ENCODE measurements around the gene ATG7. TPM values are rescaled to one million over a fixed set of nuclear protein-coding genes. Genes with fewer than 3 reads are reported as not detected.

ATG7 gene
- total and polyA plus RNA-seq, 2 donors from 2014 or later: 15.3 to 54.9 TPM

GRCh38 chr3:11306817-11307589, 34.8 kb downstream of the ATG7 start:
- H3K4me1 ChIP-seq (ENCODE audit: control insufficient read depth in 2 of 3, insufficient read depth in 2 of 3, low read depth in 1 of 3, low read length in 3 of 3): no peaks in the 10 kb centered on the region
- H3K9me3 ChIP-seq (ENCODE audit: control insufficient read depth in 2 of 3, insufficient read depth in 1 of 3, low read length in 3 of 3): no peaks in the 10 kb centered on the region
- DNase-seq (no peak), FAIRE-seq (no peak)
- intact Hi-C loops (cut with DNase I): no loop called here
- no peak overlapping the region for H3K9ac ChIP-seq (ENCODE audit: low read length in 3 of 3)
- no peak overlapping the region for H3K4me3 ChIP-seq (ENCODE audit: low read length in 3 of 3)
- H3K27ac ChIP-seq (ENCODE audit: low read depth in 2 of 2, low read length in 2 of 2): no peak overlapping the region
- no peaks in the 10 kb centered on the region for H3K27me3 ChIP-seq (ENCODE audit: control insufficient read depth, insufficient read depth, low read length)
- peaks cover 5 to 31% (median 31%) of the 10 kb centered on the region in 3 donors for H3K36me3 ChIP-seq (ENCODE audit: control insufficient read depth in 2 of 3, insufficient read depth in 3 of 3, low read length in 3 of 3)
- TF ChIP-seq, protein P1, sequence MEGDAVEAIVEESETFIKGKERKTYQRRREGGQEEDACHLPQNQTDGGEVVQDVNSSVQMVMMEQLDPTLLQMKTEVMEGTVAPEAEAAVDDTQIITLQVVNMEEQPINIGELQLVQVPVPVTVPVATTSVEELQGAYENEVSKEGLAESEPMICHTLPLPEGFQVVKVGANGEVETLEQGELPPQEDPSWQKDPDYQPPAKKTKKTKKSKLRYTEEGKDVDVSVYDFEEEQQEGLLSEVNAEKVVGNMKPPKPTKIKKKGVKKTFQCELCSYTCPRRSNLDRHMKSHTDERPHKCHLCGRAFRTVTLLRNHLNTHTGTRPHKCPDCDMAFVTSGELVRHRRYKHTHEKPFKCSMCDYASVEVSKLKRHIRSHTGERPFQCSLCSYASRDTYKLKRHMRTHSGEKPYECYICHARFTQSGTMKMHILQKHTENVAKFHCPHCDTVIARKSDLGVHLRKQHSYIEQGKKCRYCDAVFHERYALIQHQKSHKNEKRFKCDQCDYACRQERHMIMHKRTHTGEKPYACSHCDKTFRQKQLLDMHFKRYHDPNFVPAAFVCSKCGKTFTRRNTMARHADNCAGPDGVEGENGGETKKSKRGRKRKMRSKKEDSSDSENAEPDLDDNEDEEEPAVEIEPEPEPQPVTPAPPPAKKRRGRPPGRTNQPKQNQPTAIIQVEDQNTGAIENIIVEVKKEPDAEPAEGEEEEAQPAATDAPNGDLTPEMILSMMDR (IDR thresholded peaks at IDR 0.05; ENCODE audit: borderline replicate concordance, extremely low read depth, insufficient read depth): no peak

- H3K36me3 ChIP-seq (ENCODE audit: control insufficient read depth in 2 of 3, insufficient read depth in 3 of 3, low read length in 3 of 3): peaks cover 4 to 31% (median 31%) of the 10 kb centered on the region in 3 donors
- H3K9ac ChIP-seq (ENCODE audit: low read length in 3 of 3): no peak overlapping the region
- intact Hi-C loops (cut with DNase I): no loop called here
- H3K4me3 ChIP-seq (ENCODE audit: low read length in 3 of 3): no peak overlapping the region
- H3K4me1 ChIP-seq (ENCODE audit: control insufficient read depth in 2 of 3, insufficient read depth in 2 of 3, low read depth in 1 of 3, low read length in 3 of 3): no peaks in the 10 kb centered on the region
- H3K27ac ChIP-seq (ENCODE audit: low read depth in 2 of 2, low read length in 2 of 2): no peak overlapping the region
- TF ChIP-seq, protein P1 (IDR thresholded peaks at IDR 0.05; ENCODE audit: borderline replicate concordance, extremely low read depth, insufficient read depth): no peak
- no peak for DNase-seq
- H3K9me3 ChIP-seq (ENCODE audit: control insufficient read depth in 2 of 3, insufficient read depth in 1 of 3, low read length in 3 of 3): no peaks in the 10 kb centered on the region
- no peaks in the 10 kb centered on the region for H3K27me3 ChIP-seq (ENCODE audit: control insufficient read depth, insufficient read depth, low read length)
- FAIRE-seq: no peak
Measured at GRCh38 chr3:11307830-11308432, 35.7 kb downstream of the ATG7 start.

DNA sequence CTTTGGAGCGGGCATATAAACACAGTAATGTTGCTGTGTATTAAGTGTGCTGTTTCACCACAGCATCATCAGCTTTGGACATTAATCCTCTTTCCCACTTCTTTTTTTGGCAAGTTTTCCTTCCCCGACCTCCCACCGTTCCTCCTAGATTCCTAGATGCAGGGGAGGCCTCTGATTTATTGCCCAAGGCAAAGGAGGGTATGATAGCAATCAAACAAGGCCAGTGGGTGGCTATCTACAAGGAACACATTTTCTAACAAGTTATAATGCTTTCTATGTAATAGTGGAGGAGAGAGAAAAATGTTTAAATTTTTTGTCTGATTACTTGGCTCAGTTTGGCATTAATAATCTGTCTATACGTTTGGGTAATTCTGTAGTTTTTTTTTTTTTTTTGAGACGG, 38.1 kb downstream of the ATG7 start:
- Histone ChIP-seq H3K27ac (ENCODE audit: low read depth in 2 of 2, low read length in 2 of 2) (no peak overlapping the region), H3K4me1 (ENCODE audit: control insufficient read depth in 2 of 3, insufficient read depth in 2 of 3, low read depth in 1 of 3, low read length in 3 of 3) (no peaks in the 10 kb centered on the region), H3K36me3 (ENCODE audit: control insufficient read depth in 2 of 3, insufficient read depth in 3 of 3, low read length in 3 of 3) (peaks cover 2 to 31% (median 28%) of the 10 kb centered on the region in 3 donors), H3K9ac (ENCODE audit: low read length in 3 of 3) (no peak overlapping the region), H3K27me3 (ENCODE audit: control insufficient read depth, insufficient read depth, low read length) (no peaks in the 10 kb centered on the region), H3K9me3 (ENCODE audit: control insufficient read depth in 2 of 3, insufficient read depth in 1 of 3, low read length in 3 of 3) (no peaks in the 10 kb centered on the region), H3K4me3 (ENCODE audit: low read length in 3 of 3) (no peak overlapping the region)
- TF ChIP-seq, protein P1 (IDR thresholded peaks at IDR 0.05; ENCODE audit: borderline replicate concordance, extremely low read depth, insufficient read depth): no peak
- DNase-seq: no peak
- no peak for FAIRE-seq
- intact Hi-C loops (cut with DNase I): no loop called here

Measured in kidney (tissue), 14 donors.